Smooth muscle cell (in vitro differentiated cells): ENCODE results near the gene ABCG1. TPM values are rescaled to one million over a fixed set of nuclear protein-coding genes. Genes with fewer than 3 reads are reported as not detected.
A peak's percentile ranks its signal among the peaks of the same experiment; 100 is the strongest.

Source experiments
- DNase-seq: peaks from one replicate; lab custom pipeline; 2025; ENCODE audit not compliant: unreplicated experiment; lab: John Stamatoyannopoulos, UW
- H2AFZ ChIP-seq: fragments of 200-600 bp; sonication (generic); 2 replicates; pipeline ENCODE4 v1.6.0; 2016; ENCODE audit warnings: antibody characterized with exemption, low read depth, mild to moderate bottlenecking
- H3F3A ChIP-seq: fragments of 200-600 bp; sonication (generic); 2 replicates; pipeline ENCODE4 v1.6.0; 2017; ENCODE audit warnings: antibody characterized with exemption, low read depth
- H3K27ac ChIP-seq: fragments of 200-600 bp; sonication (generic); 2 replicates; pipeline ENCODE4 v1.5.1; 2016; ENCODE audit warnings: low read depth, mild to moderate bottlenecking
- H3K27me3 ChIP-seq: fragments of 200-600 bp; sonication (generic); 2 replicates; pipeline ENCODE4 v1.6.1; 2016; ENCODE audit warnings: low read depth, mild to moderate bottlenecking
- H3K36me3 ChIP-seq: fragments of 200-600 bp; sonication (generic); 2 replicates; pipeline ENCODE4 v1.5.1; 2016; ENCODE audit warnings: low read depth
- H3K4me1 ChIP-seq: fragments of 200-600 bp; sonication (generic); 2 replicates; pipeline ENCODE4 v1.5.1; 2016; ENCODE audit warnings: low read depth
- H3K4me2 ChIP-seq: fragments of 200-600 bp; sonication (generic); 2 replicates; pipeline ENCODE4 v1.6.0; 2016; ENCODE audit warnings: mild to moderate bottlenecking
- H3K4me3 ChIP-seq: fragments of 200-600 bp; sonication (generic); 2 replicates; pipeline ENCODE4 v1.5.1; 2016; ENCODE audit warnings: mild to moderate bottlenecking
- H3K79me2 ChIP-seq: fragments of 200-600 bp; sonication (generic); 2 replicates; pipeline ENCODE4 v1.6.0; 2016; ENCODE audit warnings: low read depth, mild to moderate bottlenecking
- H3K9ac ChIP-seq: fragments of 200-600 bp; sonication (generic); 2 replicates; pipeline ENCODE4 v1.6.0; 2016; ENCODE audit warnings: low read depth
- H3K9me3 ChIP-seq: fragments of 200-600 bp; sonication (generic); replicated peaks from 2 replicates; pipeline ENCODE4 v1.5.1; 2016; ENCODE audit warnings: low read depth
- H4K20me1 ChIP-seq: fragments of 200-600 bp; sonication (generic); 2 replicates; pipeline ENCODE4 v1.6.0; 2016; ENCODE audit warnings: low read depth
- WGBS: methylation state at CpG from one replicate; pipeline ENCODE4 v1.1.7; 2016; ENCODE audit warnings: low lambda C conversion rate; 5-methylcytosine and 5-hydroxymethylcytosine counted together
- polyA plus RNA-seq: library from polyadenylated mRNA; unstranded; fragments of >200 nt; fragmentation: Nextera tagmentation; extraction: Ambion mirVana; gene quantifications from 2 replicates; pipeline ENCODE4 v1.2.1, GENCODE V29; 2016
- total RNA-seq: library from RNA; depleted of rRNA; stranded (reverse); fragments of >200 nt; gene quantifications from 2 replicates; pipeline ENCODE4 v1.2.3, GENCODE V29; 2014
- TF ChIP-seq, protein P1 (sequence below): fragments of 200-600 bp; sonication (generic); IDR thresholded peaks from 2 replicates; pipeline ENCODE4 v1.5.1; 2017; ENCODE audit warnings: borderline replicate concordance, mild to moderate bottlenecking, antibody characterized with exemption; ENCODE audit not compliant: insufficient read depth, poor library complexity, severe bottlenecking

The ABCG1 gene
- total and polyA plus RNA-seq, 2 experiments from 2014 or later: 0.55 to 2.9 TPM

DNA sequence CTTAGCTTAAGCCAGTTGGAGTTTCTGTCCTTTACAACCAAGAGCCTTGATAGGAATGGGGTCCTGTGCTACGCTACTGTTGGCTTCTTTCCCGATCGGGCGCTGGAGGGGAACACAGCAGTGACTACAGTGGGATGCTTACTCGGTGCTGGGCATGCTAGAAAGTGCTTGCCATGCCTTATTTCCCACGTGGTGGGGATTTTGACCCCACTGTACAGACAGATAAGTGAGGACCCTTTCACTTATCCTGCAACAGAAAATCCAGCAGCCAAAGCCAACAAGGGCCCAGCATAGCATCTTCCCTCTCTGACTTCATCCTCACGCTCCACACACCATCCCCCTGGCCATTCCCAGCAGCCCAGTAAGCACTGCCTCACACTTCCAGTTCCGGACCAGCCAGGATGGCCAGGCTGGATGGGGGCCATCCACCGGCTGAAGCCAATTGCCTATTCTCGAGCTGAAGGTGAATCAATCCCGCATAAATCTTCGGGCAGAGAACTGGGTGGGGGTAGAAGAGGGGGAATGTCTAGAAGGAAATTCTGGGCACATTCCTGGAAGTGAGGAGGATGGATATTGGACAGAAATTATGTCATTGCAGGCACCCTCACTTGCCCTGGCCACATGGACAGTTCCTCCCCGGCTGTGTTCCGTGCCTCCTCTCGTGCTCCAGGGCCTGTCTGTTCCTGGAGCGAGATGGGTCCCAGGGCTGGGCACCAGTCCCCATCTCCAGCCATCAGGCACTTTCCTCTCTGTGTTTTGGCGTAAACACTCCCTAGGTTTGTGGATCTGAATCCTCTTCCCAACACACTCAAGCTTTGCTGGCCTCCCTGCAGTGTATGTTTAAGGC is 2.0 kb upstream of the ABCG1 start:
- no peak overlapping the region for H3K9ac ChIP-seq
- peaks cover 14% of the 10 kb centered on the region for H3K4me1 ChIP-seq
- no peaks in the 10 kb centered on the region for H4K20me1 ChIP-seq
- H3K36me3 ChIP-seq: no peaks in the 10 kb centered on the region
- no peak overlapping the region for H3K27ac ChIP-seq
- no peaks in the 10 kb centered on the region for H3K79me2 ChIP-seq
- H3K9me3 ChIP-seq: no peaks in the 10 kb centered on the region
- no peak overlapping the region for H3K4me3 ChIP-seq
- H3K4me2 ChIP-seq: no peak overlapping the region
- H3F3A ChIP-seq: no peaks in the 10 kb centered on the region
- TF ChIP-seq, protein P1, sequence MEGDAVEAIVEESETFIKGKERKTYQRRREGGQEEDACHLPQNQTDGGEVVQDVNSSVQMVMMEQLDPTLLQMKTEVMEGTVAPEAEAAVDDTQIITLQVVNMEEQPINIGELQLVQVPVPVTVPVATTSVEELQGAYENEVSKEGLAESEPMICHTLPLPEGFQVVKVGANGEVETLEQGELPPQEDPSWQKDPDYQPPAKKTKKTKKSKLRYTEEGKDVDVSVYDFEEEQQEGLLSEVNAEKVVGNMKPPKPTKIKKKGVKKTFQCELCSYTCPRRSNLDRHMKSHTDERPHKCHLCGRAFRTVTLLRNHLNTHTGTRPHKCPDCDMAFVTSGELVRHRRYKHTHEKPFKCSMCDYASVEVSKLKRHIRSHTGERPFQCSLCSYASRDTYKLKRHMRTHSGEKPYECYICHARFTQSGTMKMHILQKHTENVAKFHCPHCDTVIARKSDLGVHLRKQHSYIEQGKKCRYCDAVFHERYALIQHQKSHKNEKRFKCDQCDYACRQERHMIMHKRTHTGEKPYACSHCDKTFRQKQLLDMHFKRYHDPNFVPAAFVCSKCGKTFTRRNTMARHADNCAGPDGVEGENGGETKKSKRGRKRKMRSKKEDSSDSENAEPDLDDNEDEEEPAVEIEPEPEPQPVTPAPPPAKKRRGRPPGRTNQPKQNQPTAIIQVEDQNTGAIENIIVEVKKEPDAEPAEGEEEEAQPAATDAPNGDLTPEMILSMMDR: no peak
- H2AFZ ChIP-seq: no peak overlapping the region
- 89% methylated on average over 17 of the region's 17 CpGs for WGBS
- DNase-seq: no peak
- peaks cover 49% of the 10 kb centered on the region for H3K27me3 ChIP-seq

DNA sequence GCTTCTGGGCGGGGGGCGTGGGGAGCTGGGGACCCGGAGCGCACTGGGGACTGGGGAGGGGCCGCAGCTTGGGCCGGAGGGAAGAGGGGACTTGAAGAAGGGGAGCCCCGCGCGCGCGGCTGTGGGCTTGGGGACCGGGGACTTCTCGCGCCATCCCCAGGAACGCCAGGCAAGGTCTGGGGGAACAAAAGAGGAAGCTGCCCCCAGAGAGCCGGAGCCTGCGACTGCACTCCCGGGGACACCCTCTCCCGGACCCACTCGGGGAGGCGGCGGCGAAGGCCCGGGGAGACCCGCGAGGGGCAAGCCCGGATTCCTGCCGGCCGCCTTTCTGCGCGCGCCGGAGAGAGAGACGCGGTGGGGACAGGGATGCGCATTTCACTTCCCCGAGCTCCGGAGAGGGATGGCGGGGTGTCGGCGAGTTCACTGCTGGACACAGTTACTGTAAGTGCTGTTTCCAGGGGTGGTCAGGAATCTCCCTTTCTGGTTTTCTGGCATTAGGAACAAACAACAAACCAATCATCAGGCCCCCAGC is 732 bp downstream of the ABCG1 start:
- WGBS: 2% methylated on average over 32 of the region's 41 CpGs
- Histone ChIP-seq H3K9ac (no peak overlapping the region), H4K20me1 (no peaks in the 10 kb centered on the region), H3K9me3 (no peaks in the 10 kb centered on the region), H3K36me3 (no peaks in the 10 kb centered on the region), H3K4me1 (peaks cover 14% of the 10 kb centered on the region), H3K27ac (no peak overlapping the region), H3K4me2 (peak overlapping the region; percentile 85), H2AFZ (peak overlapping the region; percentile 59), H3F3A (no peaks in the 10 kb centered on the region), H3K27me3 (peaks cover 70% of the 10 kb centered on the region), H3K79me2 (no peaks in the 10 kb centered on the region), H3K4me3 (peak overlapping the region; percentile 47)
- DNase-seq: no peak
- TF ChIP-seq, protein P1: no peak

DNA sequence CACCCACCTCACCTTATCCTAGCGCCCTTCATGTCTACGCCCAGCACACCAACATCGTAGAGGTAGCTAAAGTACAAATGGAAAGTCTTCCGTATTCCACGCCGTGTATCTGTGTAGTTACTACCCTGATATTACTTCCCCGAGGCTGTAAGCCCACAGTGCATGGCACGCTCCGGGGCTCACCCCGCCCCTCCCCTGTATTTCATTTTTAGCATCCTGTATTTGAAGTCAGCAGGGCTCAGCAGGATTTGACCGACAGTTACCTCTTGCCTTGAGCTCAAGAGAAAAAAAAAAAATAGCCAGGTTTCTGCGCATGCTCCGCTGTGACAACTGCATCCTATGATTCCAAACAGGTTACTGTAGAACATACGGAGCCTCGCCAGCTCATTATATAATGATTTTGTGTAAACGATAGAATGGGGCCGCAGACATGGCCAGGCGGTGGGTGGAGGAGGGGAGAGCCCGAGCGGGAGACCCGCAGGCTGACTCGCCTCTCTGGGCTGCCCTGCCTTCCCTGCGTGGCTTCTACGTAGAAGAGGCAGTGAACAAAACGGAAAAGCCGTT is 1.3 kb downstream of the ABCG1 start:
- Histone ChIP-seq H3K4me2 (peak overlapping the region; percentile 85), H4K20me1 (no peaks in the 10 kb centered on the region), H3K4me1 (peaks cover 14% of the 10 kb centered on the region), H3K27me3 (peaks cover 74% of the 10 kb centered on the region), H3K9me3 (no peaks in the 10 kb centered on the region), H3K79me2 (no peaks in the 10 kb centered on the region), H3K27ac (no peak overlapping the region), H3F3A (no peaks in the 10 kb centered on the region), H3K4me3 (peak overlapping the region; percentile 47), H3K36me3 (no peaks in the 10 kb centered on the region), H2AFZ (peak overlapping the region; percentile 59), H3K9ac (no peak overlapping the region)
- TF ChIP-seq, protein P1: no peak
- DNase-seq: no peak
- 7% methylated on average over 26 of the region's 26 CpGs for WGBS
